ENCODE data around the gene MICAL2.

MICAL2 gene

DNA sequence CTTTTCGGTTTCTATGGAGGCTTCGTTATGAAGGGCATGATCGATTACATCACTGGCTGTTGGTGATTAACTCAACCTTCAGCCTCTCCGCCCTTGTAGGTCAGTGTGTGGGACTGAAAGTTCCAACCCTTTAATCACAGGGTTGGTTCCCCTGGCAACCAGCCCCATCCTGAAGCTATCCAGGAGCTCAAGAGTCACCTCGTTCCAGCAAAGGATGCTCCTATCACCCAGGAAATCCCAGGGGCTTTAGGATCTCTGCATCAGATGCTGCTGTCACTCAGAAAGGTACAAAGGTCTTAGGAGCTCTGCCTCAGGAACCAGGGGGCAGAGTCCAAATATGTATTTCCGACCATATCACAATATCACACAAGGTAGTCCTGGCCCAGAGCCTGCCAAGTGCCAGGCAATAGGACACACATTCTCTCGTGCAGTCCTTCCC lies 143.5 kb downstream of the MICAL2 start:
- DNase-seq: no peak

DNA sequence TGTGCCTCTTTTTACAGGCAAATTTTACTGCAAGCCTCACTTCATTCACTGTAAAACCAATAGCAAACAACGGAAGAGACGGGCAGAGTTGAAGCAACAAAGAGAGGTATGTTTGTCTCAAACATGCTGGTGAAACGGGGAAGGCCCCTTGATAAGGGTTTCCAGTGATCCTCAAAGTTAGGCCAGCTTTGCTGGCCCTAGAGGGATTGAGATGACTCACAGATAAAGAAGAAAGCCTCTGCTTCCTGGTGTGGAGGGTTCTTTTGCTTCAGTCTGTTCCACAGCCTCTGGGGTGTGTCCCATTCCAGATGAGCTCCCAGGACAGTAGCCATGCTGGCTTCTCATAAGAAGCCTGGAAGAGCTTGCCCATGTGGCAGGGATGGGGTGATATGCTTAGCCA lies 148.1 kb downstream of the MICAL2 start:
- no peak for DNase-seq

- DNase-seq: no peak
Measured at GRCh38 chr11:12259956-12260355, 149.6 kb downstream of the MICAL2 start.

DNA sequence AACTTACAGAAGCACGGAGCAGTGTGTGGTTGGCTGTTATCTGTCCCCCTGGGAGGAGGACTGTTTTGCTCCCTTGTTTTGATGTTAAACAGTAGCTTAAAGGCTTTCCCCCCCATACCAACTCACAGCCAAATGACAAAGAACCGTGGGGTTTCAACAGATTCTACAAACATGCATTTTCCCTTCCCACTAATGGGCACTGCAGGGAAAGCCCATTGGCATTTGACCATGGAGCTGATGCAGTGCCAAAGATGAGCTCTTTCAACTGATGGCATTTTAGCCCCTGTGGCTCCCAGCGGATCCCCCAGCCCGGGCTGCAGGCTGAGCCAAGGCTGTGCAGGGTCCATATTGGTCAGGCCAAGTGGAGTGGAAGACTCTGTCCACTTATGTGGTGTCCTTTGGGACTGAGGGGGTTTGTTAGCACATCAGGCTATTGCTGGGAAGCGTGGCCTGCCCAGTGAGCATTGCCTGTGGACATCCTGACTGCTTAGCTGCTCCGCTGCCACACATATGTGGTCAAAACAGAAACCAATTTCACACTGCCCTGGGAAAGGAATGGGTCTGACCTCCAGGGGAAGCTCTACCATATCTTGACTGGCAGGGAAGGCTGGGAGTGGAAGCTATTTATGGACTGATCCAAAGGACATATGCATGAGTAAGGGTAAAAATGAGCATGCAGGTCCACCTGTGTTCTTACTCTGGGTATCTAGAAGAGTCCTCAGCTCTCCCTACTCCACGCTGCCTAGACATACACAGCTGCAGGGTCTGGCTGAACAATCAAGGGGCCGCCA lies 150.5 kb downstream of the MICAL2 start:
- no peak for DNase-seq

DNA sequence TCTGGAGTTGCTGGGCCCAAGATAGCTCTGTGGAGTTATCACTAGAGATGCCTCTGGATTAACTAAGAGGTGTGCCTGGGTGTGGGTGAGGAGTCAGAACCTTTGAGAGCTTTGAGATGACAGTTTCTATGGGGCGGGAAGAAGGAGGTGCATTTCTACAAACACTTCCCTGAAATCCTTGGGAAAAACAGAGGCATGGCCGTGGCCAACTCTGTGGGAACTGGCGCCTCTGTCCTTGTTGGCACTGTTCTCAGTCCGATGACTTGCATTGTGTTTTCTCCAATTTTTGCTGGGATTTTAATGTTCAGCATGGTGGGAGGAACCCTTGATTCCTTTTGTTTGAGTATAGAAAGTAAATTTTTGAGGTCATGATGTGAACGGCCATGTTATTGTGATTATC lies 151.2 kb downstream of the MICAL2 start:
- no peak for DNase-seq

- DNase-seq: no peak
Measured at GRCh38 chr11:12263141-12263693, 152.8 kb downstream of the MICAL2 start.

DNA sequence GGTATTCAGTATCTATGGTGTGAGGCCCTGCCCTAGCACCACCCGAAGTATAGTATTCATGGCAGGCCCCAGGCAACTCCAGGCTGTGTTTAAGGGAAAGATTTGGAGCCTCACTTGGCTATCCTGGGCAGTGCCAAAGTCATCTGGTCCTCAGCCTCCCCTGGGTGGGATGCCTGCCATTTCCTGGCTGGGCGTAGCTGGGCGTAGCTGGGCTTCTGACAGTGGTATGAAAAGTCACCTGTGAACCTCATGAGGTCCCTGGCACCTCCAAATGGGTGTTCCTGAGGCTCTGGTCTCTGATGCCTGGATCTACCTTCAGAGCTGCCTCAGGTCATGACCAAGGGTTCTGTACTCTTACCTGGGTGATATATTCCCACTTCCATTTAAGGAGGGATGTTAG lies 154.0 kb downstream of the MICAL2 start:
- no peak for DNase-seq

- no peak for DNase-seq
Measured at GRCh38 chr11:12266132-12266531, 155.7 kb downstream of the MICAL2 start.

DNA sequence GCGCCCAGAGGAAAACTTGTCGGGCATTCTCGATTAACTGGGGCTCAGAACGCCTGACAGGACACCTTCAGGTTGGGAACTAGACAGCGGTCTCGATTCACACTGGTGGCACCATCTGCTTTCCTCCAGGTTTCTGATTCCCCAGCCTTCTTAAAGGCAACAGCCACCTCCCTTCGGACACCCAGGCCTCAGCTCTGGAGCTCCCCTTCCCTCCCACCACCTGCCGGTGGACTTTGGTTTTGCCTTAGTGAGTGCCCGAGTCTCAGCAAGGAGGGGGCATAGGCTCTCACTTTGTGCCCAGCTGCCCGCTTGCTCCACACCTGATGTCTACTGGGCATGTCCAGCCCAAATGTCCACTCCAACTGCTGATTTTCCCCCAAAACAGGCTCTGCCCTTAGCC lies 156.6 kb downstream of the MICAL2 start:
- no peak for DNase-seq

GRCh38 chr11:12267921-12268320 lies 157.5 kb downstream of the MICAL2 start:
- DNase-seq: no peak

- DNase-seq: no peak
Measured at GRCh38 chr11:12269104-12269441, 158.7 kb downstream of the MICAL2 start.

- DNase-seq: no peak
Measured at GRCh38 chr11:12269446-12270214, 159.2 kb downstream of the MICAL2 start.

DNA sequence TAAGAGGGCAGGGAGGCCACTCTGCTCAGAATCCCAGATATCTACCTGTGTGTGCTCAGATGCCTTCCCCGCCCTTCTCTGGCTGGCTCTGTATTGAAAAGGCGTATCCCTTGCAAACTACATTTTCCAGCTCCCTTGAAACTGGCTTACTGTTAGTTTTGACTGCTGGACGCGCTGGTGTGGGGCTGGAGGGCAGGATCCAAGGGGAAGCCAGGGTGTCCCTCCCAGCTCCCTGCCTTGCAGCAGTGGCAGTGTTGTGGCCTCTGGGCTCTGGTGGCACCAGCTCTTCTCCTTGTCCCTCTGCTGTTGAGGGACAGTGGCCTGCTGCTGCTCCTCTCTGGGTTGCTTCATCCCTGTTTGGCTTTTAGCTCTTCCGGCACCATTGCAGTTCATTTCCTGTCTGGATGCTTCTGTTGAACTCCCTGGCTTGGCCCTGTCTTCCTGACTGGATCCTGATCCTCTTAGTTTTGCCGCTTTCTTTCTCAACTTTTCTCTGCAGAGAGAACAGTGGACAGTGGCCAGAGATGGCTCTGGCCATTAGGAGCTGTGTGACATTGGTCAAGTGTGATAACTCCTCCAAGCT lies 159.9 kb downstream of the MICAL2 start:
- no peak for DNase-seq

- no peak for DNase-seq
Measured at GRCh38 chr11:12270817-12271216, 160.4 kb downstream of the MICAL2 start.

DNA sequence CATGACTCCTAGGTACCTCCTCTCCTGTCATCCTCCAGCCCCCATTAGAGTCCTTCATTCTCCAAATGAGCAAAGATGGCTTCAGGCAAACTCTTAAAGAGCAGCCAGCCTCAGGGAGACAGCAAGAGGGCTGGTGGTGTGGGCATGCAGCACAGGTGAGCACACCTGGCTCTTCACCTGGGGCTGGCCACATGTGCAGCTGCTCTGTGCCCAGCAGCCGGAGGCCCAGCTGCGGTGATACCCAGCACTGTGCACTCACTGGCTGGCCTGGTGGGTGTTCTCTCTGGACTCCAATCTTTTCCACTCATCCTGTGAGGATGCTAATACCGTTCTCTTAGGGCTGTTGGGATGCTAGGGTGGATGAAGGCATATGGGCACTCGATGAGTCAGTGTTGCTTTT lies 160.9 kb downstream of the MICAL2 start:
- no peak for DNase-seq

GRCh38 chr11:12271826-12272366 lies 161.5 kb downstream of the MICAL2 start:
- no peak for DNase-seq

GRCh38 chr11:12272821-12273617 lies 162.6 kb downstream of the MICAL2 start:
- DNase-seq: no peak

- DNase-seq: no peak
Measured at GRCh38 chr11:12273618-12273995, 163.2 kb downstream of the MICAL2 start.

DNA sequence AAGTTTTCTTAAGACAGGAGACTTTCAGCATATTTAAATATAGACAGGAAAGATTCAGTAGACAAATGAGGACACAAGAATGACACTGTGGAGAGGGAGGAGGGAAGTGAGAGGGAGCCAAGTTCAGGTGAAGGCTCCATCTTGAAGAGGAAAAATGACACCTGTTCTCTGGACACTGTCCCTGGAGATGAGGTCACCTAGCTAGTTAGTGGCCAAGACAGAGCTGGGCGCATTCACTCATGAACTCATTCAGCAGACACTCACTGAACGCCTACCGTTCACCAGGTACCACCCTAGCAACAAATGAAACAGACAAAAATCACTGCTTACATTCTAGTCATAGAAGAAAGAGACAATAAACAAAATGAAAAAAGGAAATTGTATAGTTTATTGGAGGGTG lies 163.7 kb downstream of the MICAL2 start:
- DNase-seq: no peak

DNA sequence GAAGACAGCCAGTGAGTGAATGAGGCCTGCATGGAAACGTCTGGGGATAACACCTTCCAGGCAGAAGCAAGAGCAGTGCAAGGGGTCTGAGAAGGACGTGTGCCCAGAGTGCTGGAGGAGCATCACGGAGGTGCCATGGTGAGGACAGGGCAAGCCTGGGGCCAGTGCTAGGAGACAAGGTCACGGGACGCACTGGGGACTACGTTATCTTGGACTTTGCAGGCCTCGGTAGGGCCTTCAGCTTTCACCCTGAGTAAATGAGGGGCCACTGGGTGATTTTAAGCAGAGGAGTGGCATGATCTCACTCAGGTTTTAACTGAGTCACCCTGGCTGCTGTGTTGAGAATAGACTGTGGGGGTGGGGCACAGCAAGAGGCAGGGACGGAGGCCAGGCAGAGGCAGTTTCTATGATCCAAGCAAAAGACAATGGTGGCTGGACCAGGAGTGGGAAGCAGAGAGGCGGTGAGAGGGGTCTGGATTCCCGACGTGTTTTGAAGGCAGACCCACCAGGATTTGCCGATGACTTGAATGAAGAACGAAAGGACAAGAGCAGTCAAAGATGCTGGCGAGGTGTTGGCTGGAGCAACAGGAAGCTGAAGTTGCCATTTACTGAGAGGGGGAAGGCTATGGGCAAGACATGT lies 164.3 kb downstream of the MICAL2 start:
- DNase-seq: no peak

DNA sequence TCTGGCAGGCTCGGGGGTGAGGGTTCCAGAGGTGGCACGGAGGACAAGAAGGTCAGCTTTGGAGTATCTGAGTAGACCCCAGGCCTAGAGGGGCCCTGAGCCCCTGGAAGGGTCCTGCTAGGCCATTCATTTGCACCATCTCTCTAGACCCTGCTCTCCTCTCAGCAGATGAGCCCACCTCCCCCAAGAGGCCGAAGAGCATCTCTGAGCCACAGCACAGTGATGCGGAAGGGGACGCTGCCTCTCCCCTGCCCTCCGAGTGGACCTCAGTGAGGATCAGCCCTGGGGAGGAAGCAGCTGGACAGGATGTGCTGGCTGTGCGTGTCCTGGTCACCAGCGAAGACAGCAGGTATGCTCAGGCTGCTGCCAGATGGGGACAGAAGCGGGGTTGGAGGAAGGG lies 165.4 kb downstream of the MICAL2 start:
- no peak for DNase-seq

DNA sequence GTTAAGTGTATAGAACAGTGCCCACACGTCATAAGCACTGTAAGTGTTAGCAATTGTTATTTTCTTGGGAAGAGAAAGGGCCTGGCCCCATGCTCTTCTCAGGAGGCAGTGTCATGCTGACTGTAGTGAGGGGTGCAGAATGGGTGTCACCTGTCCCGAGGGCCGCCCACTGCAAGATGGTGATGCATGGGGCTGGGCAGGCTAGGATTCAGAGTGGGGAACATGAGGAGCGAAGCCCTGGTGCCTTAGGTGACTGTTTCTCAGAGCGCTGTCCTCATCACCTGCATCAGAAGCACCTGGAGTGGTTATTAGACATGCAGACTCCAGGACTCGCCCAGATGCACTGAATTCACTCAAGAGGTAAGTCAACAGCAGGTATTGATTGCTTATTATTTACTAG lies 166.0 kb downstream of the MICAL2 start:
- DNase-seq: no peak
